T-helper 9 cell (primary cell): Measurements from ENCODE around the gene TSPAN10.

Experiments
- DNase-seq: peaks from one replicate; pipeline ENCODE4 v3.0.0-alpha.2; 2020

The TSPAN10 gene

DNA sequence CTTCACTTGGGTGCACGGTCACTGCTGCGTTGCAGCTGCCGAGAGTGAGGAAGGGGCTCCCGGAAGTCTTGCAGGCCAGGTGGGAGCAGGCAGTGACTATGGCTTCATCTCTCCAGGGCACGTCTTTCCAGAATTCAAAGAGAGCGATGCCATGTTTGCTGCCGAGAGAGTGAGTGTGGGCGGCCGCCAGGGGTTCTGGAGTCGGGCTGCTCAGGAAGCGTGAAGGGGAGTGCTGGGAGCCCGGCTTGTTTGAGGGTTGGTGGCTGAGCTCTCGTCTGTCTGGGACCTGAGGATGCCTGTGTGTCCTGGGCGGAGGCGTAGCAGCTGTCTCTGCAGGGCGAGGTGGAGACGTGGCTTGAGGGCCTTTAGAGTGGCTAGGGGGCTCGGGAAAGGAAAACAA is 53.1 kb downstream of the TSPAN10 start:
- no peak for DNase-seq

DNA sequence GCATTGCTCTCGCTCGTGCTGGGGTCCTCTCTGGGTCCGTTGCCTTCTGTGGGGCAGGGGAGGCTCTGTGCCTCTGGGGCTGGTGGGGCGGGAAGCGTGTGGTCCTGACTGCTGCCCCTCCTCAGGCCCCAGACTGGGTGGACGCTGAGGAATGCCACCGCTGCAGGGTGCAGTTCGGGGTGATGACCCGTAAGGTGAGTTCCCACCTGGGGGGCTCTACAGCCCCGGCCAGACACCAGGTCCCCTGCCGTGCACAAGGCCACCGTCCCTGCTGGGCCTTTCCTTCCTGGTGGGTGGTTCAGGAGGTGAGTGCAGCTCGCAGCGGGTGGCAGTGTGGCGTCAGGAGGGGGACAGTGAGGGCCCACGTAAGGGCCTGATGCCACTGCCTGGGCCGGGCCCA is 53.6 kb downstream of the TSPAN10 start:
- no peak for DNase-seq

DNA sequence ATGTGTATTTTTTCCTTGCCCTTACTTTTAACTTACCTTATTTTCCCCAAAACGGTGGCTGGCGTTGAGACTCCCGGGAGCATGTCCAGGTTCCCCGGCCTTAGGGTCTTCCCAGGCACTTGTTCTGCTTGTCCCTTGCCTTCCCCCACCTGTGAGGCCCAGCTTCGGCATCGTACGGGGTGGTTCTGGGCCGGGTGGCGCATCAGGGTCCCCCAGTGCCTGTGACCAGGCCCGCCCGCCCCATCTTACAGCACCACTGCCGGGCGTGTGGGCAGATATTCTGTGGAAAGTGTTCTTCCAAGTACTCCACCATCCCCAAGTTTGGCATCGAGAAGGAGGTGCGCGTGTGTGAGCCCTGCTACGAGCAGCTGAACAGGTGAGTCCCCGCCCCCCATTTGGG is 54.2 kb downstream of the TSPAN10 start:
- DNase-seq, result no peak

DNA sequence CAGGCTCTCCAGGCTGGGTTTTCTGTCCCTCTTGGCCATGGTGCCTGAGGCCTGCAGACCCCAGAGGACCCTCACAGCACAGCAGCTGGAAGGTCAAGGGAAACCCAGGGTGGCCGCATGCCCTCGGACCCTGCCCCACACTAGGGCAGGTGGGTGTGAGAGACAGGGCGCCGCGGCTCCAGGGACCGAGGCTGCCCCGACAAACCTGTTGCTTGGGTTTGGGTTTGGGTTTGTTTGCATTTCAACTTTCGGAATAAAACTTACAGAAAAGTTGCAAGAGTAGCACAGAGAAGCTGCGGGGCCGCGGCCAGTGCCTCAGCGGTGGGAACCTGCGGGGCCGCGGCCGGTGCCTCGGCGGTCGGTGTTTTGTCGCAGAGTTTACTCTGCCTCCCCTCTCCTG is 54.6 kb downstream of the TSPAN10 start:
- DNase-seq, result no peak

DNA sequence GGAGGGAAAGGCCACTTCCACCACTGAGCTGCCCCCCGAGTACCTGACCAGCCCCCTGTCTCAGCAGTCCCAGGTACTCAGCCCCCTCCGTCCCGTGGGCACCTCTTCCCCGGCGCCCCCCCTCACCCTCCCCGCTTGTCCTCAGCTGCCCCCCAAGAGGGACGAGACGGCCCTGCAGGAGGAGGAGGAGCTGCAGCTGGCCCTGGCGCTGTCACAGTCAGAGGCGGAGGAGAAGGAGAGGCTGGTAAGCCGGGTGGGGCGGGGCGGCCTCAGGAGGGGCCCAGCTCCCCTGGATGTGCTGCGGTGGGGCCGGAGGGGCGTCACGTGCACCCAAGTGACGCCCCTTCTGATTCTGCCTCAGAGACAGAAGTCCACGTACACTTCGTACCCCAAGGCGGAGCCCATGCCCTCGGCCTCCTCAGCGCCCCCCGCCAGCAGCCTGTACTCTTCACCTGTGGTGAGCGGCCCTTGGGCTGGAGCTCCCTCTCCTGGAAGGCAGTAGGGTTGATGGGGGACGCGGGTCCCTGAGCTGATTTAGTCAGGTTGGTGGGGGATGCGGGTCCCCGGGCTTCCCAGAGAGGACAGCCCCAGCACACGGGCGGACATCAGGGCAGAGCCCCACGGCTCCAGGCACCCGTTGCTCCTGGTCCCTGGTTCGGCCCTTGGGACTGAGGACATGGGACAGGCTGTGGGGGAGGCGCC is 56.7 kb downstream of the TSPAN10 start:
- no peak for DNase-seq

DNA sequence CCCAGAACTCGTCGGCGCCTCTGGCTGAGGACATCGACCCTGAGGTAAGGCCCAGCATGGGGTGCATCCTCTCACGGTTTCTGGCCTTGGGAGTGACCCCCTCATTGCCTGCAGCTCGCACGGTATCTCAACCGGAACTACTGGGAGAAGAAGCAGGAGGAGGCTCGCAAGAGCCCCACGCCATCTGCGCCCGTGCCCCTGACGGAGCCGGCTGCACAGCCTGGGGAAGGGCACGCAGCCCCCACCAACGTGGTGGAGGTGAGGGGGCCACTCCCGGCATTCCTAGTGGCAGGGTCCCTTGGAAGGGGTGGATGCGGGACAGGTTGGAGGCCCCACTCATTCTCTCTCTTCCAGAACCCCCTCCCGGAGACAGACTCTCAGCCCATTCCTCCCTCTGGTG is 57.8 kb downstream of the TSPAN10 start:
- DNase-seq, result no peak

DNA sequence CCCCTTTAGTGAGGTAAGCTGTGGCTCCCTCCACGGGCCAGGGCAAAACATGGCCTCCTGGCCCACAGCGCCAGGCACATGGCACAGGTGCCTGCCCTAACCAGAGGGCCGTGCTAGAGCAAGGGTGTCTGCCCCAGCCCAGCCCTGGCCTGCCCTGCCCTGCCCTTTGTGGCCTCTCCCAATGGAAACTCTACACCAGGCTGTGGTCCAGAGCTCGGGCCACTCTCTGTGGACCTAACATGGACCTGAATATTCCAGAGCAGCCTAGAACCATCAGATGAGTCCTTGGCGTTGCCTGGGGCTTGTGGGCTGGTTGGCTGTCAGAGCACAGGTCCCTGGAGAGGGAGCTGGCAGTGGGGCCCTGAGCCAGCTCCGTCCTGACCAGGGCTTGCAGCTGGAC is 58.2 kb downstream of the TSPAN10 start:
- no peak for DNase-seq

DNA sequence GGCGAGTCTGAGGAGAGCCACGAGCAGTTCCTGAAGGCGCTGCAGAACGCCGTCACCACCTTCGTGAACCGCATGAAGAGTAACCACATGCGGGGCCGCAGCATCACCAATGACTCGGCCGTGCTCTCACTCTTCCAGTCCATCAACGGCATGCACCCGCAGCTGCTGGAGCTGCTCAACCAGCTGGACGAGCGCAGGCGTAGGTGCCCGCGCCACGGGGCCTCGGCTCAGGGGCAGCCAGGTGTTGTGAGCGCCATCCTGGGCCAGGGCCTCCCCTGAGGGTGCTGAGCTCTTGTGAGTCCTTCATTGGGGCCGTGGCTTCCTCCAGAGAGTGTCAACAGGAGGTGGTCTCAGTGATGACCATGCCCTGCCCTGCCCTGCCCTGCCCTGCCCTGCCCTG is 58.8 kb downstream of the TSPAN10 start:
- no peak for DNase-seq

DNA sequence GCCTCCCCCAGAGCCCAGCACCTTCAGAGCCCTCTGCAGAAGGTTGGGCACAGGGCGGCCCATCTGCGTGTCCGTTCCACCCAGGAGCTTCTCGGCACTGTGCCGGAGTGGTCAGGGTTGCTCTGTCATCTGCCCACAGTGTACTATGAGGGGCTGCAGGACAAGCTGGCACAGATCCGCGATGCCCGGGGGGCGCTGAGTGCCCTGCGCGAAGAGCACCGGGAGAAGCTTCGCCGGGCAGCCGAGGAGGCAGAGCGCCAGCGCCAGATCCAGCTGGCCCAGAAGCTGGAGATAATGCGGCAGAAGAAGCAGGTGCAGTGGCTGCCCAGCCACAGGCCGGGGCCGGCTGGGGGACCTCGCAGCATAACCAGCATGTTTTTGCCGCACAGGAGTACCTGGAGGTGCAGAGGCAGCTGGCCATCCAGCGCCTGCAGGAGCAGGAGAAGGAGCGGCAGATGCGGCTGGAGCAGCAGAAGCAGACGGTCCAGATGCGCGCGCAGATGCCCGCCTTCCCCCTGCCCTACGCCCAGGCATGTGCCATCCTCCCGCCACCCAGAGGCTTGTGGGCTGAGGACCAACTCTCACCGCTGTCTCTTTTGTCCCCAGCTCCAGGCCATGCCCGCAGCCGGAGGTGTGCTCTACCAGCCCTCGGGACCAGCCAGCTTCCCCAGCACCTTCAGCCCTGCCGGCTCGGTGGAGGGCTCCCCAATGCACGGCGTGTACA is 59.4 kb downstream of the TSPAN10 start:
- no peak for DNase-seq

DNA sequence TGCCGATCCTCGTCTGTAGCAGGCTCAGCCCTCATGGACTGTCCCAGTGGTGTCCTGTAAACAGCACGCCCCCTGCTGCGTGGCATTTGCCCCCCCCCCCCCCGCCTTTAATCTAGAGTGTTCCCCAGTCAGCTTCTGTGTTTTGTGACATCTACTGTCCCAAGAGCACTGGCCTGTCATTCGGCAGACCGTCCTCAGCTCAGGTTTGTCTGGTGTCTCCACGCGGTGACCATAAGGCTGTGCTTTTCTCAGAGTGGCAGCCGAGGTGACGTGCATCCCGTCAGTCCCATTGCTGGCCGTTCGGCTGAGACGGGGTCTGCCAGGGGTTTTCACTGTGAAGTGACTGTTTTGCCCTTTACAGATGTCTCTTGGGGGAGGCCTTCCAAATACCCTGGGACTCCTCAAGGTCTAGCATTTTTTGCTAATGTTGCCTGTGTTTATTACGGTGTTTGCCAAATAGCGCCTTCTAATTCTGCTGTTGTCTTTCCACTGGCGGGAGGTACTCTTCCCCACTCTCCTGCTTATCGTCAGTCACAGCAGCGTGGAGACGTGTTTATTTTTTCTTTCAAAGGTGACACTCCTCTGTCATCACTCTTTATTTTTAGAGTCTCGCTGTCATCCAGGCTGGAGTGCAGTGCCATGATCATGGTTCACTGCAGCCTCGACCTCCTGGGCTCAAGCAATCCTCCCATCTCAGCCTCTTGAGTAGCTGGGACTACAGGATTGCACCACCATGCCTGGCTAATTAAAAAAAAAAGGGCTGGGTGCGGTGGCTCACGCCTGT is 60.5 kb downstream of the TSPAN10 start:
- DNase-seq, result no peak
